Kidney (tissue), 14 donors: ENCODE measurements around the gene MACROD2. TPM values are rescaled to one million over a fixed set of nuclear protein-coding genes. Genes with fewer than 3 reads are reported as not detected.

ENCODE experiments used
- DNase-seq, 5 donors: peaks; one replicate each; pipeline ENCODE4 v3.0.0-alpha.2; 2013 to 2020
- FAIRE-seq: peaks from 2 replicates; lab custom pipeline; 2012; peaks lifted over from hg19 to GRCh38; lab: Jason Lieb, UNC
- H3K27ac ChIP-seq, 2 donors: one replicate each; pipeline ENCODE4 v1.7.0; 2013; ENCODE audit warnings: low read depth in 2 of 2, low read length in 2 of 2, inconsistent platforms in 1 of 2
- H3K27me3 ChIP-seq: one replicate; pipeline ENCODE4 v1.7.1; 2013; ENCODE audit warnings: low read length, inconsistent platforms; ENCODE audit not compliant: control insufficient read depth, insufficient read depth
- H3K36me3 ChIP-seq, 3 donors: one replicate each; pipeline versions ENCODE4 v1.7.0 to v1.7.1; 2013; ENCODE audit warnings: low read length in 3 of 3, control low read depth in 1 of 3, inconsistent platforms in 1 of 3; ENCODE audit not compliant: insufficient read depth in 3 of 3, control insufficient read depth in 2 of 3
- H3K4me1 ChIP-seq, 3 donors: one replicate each; pipeline versions ENCODE4 v1.7.0 to v1.7.1; 2013; ENCODE audit warnings: low read length in 3 of 3, inconsistent platforms in 1 of 3, low read depth in 1 of 3; ENCODE audit not compliant: control insufficient read depth in 2 of 3, insufficient read depth in 2 of 3
- H3K4me3 ChIP-seq, 3 donors: one replicate each; pipeline versions ENCODE4 v1.7.0 to v1.8.1; 2013; ENCODE audit warnings: low read length in 3 of 3, control low read depth in 1 of 3, inconsistent platforms in 1 of 3
- H3K9ac ChIP-seq, 3 donors: one replicate each; pipeline versions ENCODE4 v1.7.0 to v1.7.1; 2013; ENCODE audit warnings: low read length in 3 of 3, control low read depth in 1 of 3, inconsistent platforms in 1 of 3
- H3K9me3 ChIP-seq, 3 donors: one replicate each; pipeline versions ENCODE4 v1.7.0 to v1.7.1; 2013; ENCODE audit warnings: low read length in 3 of 3, control low read depth in 1 of 3, inconsistent platforms in 1 of 3; ENCODE audit not compliant: control insufficient read depth in 2 of 3, insufficient read depth in 1 of 3
- intact Hi-C: fragments of 100-400 bp; cut with DNase I; formaldehyde crosslinking; loops from one replicate; pipeline ENCODE4 v1.11.1; 2022
- polyA plus RNA-seq: library from polyadenylated mRNA; stranded (reverse); fragments of 350-450 nt; fragmentation: Illumina TruSeq; extraction: RNeasy Lipid Tissue Mini Kit (QIAGEN cat#74804); gene quantifications from one replicate; pipeline ENCODE4 v1.2.3, GENCODE V29; 2014; ENCODE audit warnings: low read depth, low replicate concordance; ENCODE audit not compliant: insufficient read depth
- total RNA-seq: library from RNA; stranded (reverse); fragmentation: NEBNext Ultra II Directional; extraction: Animal tissue kit (Norgen Biotek cat#: 25700); gene quantifications from one replicate; pipeline ENCODE4 v1.2.1, GENCODE V29; 2021
- TF ChIP-seq, protein P1 (sequence below): IDR thresholded peaks from 3 replicates; pipeline ENCODE4 v1.5.1; 2012; ENCODE audit warnings: mild to moderate bottlenecking, moderate library complexity, borderline replicate concordance; ENCODE audit not compliant: insufficient read depth; ENCODE audit errors: extremely low read depth
- donor health status: control.
- donor health status: control.
- donor health status: control.
- donor health status: control.
- donor health status: control.
- donor health status: DM: yes; HTN: yes; CAD: no.
- donor health status: Normal renal cell carcinoma (clear cell type).

Gene MACROD2
- total and polyA plus RNA-seq, 2 donors from 2014 or later: 3.0 to 10.0 TPM

DNA sequence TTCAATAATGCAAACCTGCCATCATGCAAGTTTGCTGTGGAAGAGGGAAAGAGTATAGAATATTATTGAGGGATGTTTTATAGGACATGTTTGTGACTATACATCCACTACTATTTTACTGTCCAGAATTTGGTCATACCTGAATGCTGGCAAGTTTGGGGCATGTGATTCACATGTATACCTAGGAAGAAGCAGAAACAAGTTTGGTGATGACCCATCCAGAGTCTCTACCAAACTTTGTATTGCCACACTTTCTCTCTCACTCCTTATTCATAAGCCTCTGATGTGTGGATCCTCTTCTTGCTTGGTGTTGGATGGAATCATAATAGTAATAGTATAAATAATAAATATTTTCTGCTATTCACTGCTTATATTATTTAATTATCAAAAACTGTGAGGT lies 450.6 kb downstream of the MACROD2 start:
- TF ChIP-seq, protein P1, sequence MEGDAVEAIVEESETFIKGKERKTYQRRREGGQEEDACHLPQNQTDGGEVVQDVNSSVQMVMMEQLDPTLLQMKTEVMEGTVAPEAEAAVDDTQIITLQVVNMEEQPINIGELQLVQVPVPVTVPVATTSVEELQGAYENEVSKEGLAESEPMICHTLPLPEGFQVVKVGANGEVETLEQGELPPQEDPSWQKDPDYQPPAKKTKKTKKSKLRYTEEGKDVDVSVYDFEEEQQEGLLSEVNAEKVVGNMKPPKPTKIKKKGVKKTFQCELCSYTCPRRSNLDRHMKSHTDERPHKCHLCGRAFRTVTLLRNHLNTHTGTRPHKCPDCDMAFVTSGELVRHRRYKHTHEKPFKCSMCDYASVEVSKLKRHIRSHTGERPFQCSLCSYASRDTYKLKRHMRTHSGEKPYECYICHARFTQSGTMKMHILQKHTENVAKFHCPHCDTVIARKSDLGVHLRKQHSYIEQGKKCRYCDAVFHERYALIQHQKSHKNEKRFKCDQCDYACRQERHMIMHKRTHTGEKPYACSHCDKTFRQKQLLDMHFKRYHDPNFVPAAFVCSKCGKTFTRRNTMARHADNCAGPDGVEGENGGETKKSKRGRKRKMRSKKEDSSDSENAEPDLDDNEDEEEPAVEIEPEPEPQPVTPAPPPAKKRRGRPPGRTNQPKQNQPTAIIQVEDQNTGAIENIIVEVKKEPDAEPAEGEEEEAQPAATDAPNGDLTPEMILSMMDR: no peak
- intact Hi-C loops: no loop called here
- Histone ChIP-seq H3K9ac (no peak overlapping the region), H3K4me3 (no peak overlapping the region), H3K27ac (no peak overlapping the region), H3K27me3 (no peaks in the 10 kb centered on the region), H3K4me1 (no peaks in the 10 kb centered on the region), H3K9me3 (no peaks in the 10 kb centered on the region), H3K36me3 (no peaks in the 10 kb centered on the region)
- FAIRE-seq: no peak
- DNase-seq: no peak

DNA sequence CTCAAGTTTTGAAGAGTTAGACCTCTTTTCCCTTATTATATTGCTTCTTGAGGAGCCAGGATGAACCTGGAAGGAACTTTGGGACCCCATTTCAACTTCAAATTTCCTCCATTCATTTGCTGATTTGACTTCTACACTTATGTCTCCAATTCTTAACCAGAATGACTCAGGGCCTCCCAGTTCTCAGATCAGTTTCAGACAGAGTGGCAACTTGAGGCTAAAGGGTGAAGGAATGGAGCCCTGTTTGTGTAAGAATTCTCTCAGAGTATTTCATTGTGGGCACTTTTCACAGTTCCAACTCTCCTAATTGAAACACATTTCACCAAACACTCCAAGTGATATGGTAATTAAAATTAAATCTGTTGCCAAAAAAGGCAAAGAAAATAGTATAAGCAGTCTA lies 451.1 kb downstream of the MACROD2 start:
- no peak for FAIRE-seq
- intact Hi-C loops: no loop called here
- TF ChIP-seq, protein P1: no peak
- Histone ChIP-seq H3K27ac (no peak overlapping the region), H3K36me3 (no peaks in the 10 kb centered on the region), H3K4me1 (no peaks in the 10 kb centered on the region), H3K4me3 (no peak overlapping the region), H3K9me3 (no peaks in the 10 kb centered on the region), H3K9ac (no peak overlapping the region), H3K27me3 (no peaks in the 10 kb centered on the region)
- DNase-seq: no peak

DNA sequence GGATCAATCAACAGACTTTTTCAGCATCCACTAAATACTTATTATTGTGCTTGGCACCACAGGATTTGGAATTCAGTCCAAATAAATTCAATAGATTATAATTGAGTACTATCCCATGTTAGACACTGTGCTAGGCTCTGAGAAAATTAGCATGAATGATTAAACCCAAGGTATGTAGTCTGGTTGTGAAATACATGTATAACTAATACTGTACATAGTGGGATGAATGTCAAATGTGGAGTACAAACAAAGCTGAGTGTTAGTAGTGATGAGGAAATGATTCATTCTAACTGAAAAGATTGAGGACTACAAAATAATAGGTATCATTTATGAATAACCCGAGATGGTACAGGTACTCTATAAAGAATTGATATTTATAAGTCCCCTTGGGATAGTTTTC lies 454.0 kb downstream of the MACROD2 start:
- Histone ChIP-seq H3K9ac (no peak overlapping the region), H3K4me1 (no peaks in the 10 kb centered on the region), H3K27me3 (no peaks in the 10 kb centered on the region), H3K27ac (no peak overlapping the region), H3K36me3 (no peaks in the 10 kb centered on the region), H3K9me3 (no peaks in the 10 kb centered on the region), H3K4me3 (no peak overlapping the region)
- TF ChIP-seq, protein P1: no peak
- DNase-seq (no peak), FAIRE-seq (no peak)
- intact Hi-C loops: no loop called here

DNA sequence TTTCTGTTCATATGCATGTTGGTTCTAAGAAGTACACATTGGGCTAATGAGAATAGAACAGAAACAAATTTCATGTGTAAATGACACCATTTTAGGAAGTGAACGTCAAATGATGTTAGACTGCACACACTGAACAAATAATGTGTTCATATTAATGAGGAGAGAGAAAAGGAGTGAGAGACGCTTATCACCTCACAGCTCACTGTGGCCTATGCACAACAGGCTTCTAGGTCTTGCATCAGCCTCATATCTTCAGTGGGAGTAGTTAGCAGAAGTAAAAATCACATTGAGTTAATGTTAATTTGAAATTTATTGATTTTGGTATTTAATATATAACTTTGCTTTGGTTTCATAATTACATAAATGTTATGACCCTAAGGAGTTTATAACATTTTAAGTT lies 454.9 kb downstream of the MACROD2 start:
- Histone ChIP-seq H3K9ac (no peak overlapping the region), H3K9me3 (no peaks in the 10 kb centered on the region), H3K4me3 (no peak overlapping the region), H3K36me3 (no peaks in the 10 kb centered on the region), H3K27ac (no peak overlapping the region), H3K27me3 (no peaks in the 10 kb centered on the region), H3K4me1 (no peaks in the 10 kb centered on the region)
- DNase-seq: no peak
- TF ChIP-seq, protein P1: no peak
- no peak for FAIRE-seq
- intact Hi-C loops: no loop called here
